DMS153 treated with DMSO at 0.1 percent for 48 hours (cell line): ENCODE measurements around the gene FKBP5.
"Not testable (repeated sequence)": the region's sequence is repeated elsewhere in the genome, so short reads cannot be mapped to it uniquely, and the experiment has no call there.

ENCODE experiments used
- DNase-seq: peaks from one replicate; lab custom pipeline; 2025; ENCODE audit not compliant: unreplicated experiment; lab: John Stamatoyannopoulos, UW

FKBP5 gene

GRCh38 chr6:35622283-35622682 lies 66.4 kb downstream of the FKBP5 start:
- DNase-seq, result no peak

- no peak for DNase-seq
Observed at GRCh38 chr6:35620706-35621105, 68.0 kb downstream of the FKBP5 start.

GRCh38 chr6:35613762-35614161 lies 75.0 kb downstream of the FKBP5 start:
- no peak for DNase-seq

- DNase-seq, result no peak
Observed at GRCh38 chr6:35611240-35611639, 77.5 kb downstream of the FKBP5 start.

- DNase-seq, result no peak
Observed at GRCh38 chr6:35610830-35611229, 77.9 kb downstream of the FKBP5 start.

- DNase-seq, result no peak
Observed at GRCh38 chr6:35609588-35609987, 79.1 kb downstream of the FKBP5 start.

- no peak for DNase-seq
Observed at GRCh38 chr6:35607517-35608233, 81.0 kb downstream of the FKBP5 start.

GRCh38 chr6:35605600-35605999 lies 83.1 kb downstream of the FKBP5 start:
- DNase-seq, result no peak

- no peak for DNase-seq
Observed at GRCh38 chr6:35603326-35604202, 85.2 kb downstream of the FKBP5 start.

GRCh38 chr6:35602133-35602946 lies 86.4 kb downstream of the FKBP5 start:
- no peak for DNase-seq

- no peak for DNase-seq
Observed at GRCh38 chr6:35601331-35602132, 87.2 kb downstream of the FKBP5 start.

- no peak for DNase-seq
Observed at GRCh38 chr6:35600659-35601125, 88.0 kb downstream of the FKBP5 start.

- no peak for DNase-seq
Observed at GRCh38 chr6:35599761-35600658, 88.7 kb downstream of the FKBP5 start.

- not testable (repeated sequence) for DNase-seq
Observed at GRCh38 chr6:35598621-35599020, 90.1 kb downstream of the FKBP5 start.

- DNase-seq, result no peak
Observed at GRCh38 chr6:35596448-35597442, 92.0 kb downstream of the FKBP5 start.

- no peak for DNase-seq
Observed at GRCh38 chr6:35594503-35595186, 94.1 kb downstream of the FKBP5 start.

GRCh38 chr6:35592178-35592577 lies 96.5 kb downstream of the FKBP5 start:
- no peak for DNase-seq

GRCh38 chr6:35590622-35591066 lies 98.1 kb downstream of the FKBP5 start:
- DNase-seq, result no peak
